ENCODE results near the gene RSRC1. TPM values are rescaled to one million over a fixed set of nuclear protein-coding genes. Genes with fewer than 3 reads are reported as not detected.

The RSRC1 gene
- total and polyA plus RNA-seq, 2 of the 13 experiments (the other 11 are each of a cell fraction or from before 2014, with no cell fraction given), result 4.9 to 63.0 TPM

DNA sequence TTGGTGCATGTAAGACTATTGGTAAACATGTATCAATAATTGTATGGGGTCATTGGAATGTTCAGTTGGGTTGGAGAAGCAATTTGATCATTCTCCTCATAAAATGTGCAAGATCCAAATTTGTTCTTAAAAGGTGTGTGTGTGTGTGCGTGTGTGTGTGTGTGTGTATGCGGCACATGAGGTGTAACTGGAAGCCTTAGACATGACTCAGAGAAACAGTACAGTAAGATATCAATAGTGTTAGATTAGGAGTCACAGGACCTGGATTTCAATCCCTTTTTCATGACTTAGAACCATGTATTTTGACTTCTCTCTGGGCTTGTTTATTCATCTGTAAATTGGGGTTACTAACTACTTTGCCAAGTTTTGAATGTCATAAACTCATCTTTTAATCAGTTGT is 38.3 kb downstream of the RSRC1 start:
- Histone ChIP-seq H3K36me3 (replicated peaks in 1 of 2; ENCODE audit: control insufficient read depth in 1 of 2, insufficient read depth in 2 of 2, low read length in 2 of 2) (no peaks in the 10 kb centered on the region), H3K4me3 (replicated peaks in 1 of 3; ENCODE audit: insufficient read depth in 1 of 3, low read depth in 2 of 3, low read length in 3 of 3) (no peak overlapping the region), H3K27me3 (ENCODE audit: control insufficient read depth in 1 of 2, insufficient read depth in 2 of 2, low read length in 2 of 2) (no peaks in the 10 kb centered on the region), H3K79me2 (ENCODE audit: insufficient read depth, low read length) (no peaks in the 10 kb centered on the region), H2AFZ (ENCODE audit: low read length) (no peak overlapping the region), H4K20me1 (ENCODE audit: insufficient read depth, low read length) (no peaks in the 10 kb centered on the region), H3K4me1 (ENCODE audit: insufficient read depth, low read length) (no peaks in the 10 kb centered on the region), H3K9me3 (ENCODE audit: low read length) (no peaks in the 10 kb centered on the region), H3K4me2 (ENCODE audit: low read depth, low read length) (no peak overlapping the region), H3K9ac (ENCODE audit: insufficient read depth, low read depth, low read length) (no peak overlapping the region), H3K27ac (ENCODE audit: extremely low read length, insufficient read depth, low read length) (no peak overlapping the region)
- no peak for TF ChIP-seq KAT8 (CRISPR knock-in tag; IDR thresholded peaks at IDR 0.05)
- no peak for TF ChIP-seq ZNF234 (CRISPR knock-in tag; conservative IDR thresholded peaks at IDR 0.05)
- TF ChIP-seq ATF1 (CRISPR knock-in tag; IDR thresholded peaks at IDR 0.05), result no peak
- no peak for TF ChIP-seq ATRX (CRISPR knock-in tag; IDR thresholded peaks at IDR 0.05; ENCODE audit: borderline replicate concordance)
- TF ChIP-seq, protein P1, sequence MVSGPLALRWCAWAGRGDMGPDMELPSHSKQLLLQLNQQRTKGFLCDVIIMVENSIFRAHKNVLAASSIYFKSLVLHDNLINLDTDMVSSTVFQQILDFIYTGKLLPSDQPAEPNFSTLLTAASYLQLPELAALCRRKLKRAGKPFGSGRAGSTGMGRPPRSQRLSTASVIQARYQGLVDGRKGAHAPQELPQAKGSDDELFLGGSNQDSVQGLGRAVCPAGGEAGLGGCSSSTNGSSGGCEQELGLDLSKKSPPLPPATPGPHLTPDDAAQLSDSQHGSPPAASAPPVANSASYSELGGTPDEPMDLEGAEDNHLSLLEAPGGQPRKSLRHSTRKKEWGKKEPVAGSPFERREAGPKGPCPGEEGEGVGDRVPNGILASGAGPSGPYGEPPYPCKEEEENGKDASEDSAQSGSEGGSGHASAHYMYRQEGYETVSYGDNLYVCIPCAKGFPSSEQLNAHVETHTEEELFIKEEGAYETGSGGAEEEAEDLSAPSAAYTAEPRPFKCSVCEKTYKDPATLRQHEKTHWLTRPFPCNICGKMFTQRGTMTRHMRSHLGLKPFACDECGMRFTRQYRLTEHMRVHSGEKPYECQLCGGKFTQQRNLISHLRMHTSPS (CRISPR knock-in tag; IDR thresholded peaks at IDR 0.05; ENCODE audit: low read depth), result no peak
- TF ChIP-seq PLRG1 (conservative IDR thresholded peaks at IDR 0.05), result no peak
- DNase-seq (ENCODE audit: low spot score), result no peak
- ChIA-PET CTCF (ENCODE audit: low intra/inter-chr PET ratio, low total read pairs) (no interaction called here), POLR2A (no interaction called here)
- no peak for FAIRE-seq
- intact Hi-C loops (cut with micrococcal nuclease; ENCODE audit: unreplicated experiment) (no loop called here), in situ Hi-C loops (cut with HindIII; ENCODE audit: extremely low pct_ligation_motif_present, low pct_unique_long_range_greater_than_20kb) (no loop called here)
- WGBS (ENCODE audit: low lambda C conversion rate), result 79% methylated on average over 2 of the region's 2 CpGs
- no TSS peak for BruUV-seq (replicated peaks)
- no peak for ATAC-seq

DNA sequence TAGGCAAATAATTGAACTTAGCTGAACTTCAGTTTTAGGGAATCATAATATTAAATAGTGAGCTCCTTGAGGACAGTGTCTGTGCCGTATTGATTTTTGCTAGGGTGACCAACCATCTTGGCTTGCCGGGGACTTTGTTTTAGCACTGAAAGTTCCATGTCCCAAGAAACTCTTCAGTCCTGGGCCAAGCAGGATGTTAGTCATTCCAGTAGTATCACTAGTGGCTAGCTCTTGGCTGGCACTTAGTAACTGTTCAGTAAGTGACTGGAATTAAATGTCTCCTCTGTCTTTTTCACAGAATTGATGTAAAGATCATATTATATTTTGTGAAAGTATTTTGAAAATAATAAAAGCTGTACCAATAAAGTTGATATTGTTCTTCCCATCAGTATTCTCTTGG is 42.3 kb downstream of the RSRC1 start:
- Histone ChIP-seq H4K20me1 (ENCODE audit: insufficient read depth, low read length) (no peaks in the 10 kb centered on the region), H3K4me2 (ENCODE audit: low read depth, low read length) (no peak overlapping the region), H3K4me1 (ENCODE audit: insufficient read depth, low read length) (no peaks in the 10 kb centered on the region), H3K27me3 (ENCODE audit: control insufficient read depth in 1 of 2, insufficient read depth in 2 of 2, low read length in 2 of 2) (no peaks in the 10 kb centered on the region), H3K79me2 (ENCODE audit: insufficient read depth, low read length) (no peaks in the 10 kb centered on the region), H3K9ac (ENCODE audit: insufficient read depth, low read depth, low read length) (no peak overlapping the region), H3K9me3 (ENCODE audit: low read length) (no peaks in the 10 kb centered on the region), H3K27ac (ENCODE audit: extremely low read length, insufficient read depth, low read length) (no peak overlapping the region), H2AFZ (ENCODE audit: low read length) (no peak overlapping the region), H3K36me3 (replicated peaks in 1 of 2; ENCODE audit: control insufficient read depth in 1 of 2, insufficient read depth in 2 of 2, low read length in 2 of 2) (no peaks in the 10 kb centered on the region), H3K4me3 (replicated peaks in 1 of 3; ENCODE audit: insufficient read depth in 1 of 3, low read depth in 2 of 3, low read length in 3 of 3) (no peak overlapping the region)
- DNase-seq (ENCODE audit: low spot score) (no peak), ATAC-seq (no peak), FAIRE-seq (no peak)
- in situ Hi-C loops (cut with HindIII; ENCODE audit: extremely low pct_ligation_motif_present, low pct_unique_long_range_greater_than_20kb) (no loop called here), intact Hi-C loops (cut with micrococcal nuclease; ENCODE audit: unreplicated experiment) (no loop called here)
- ChIA-PET POLR2A (no interaction called here), CTCF (ENCODE audit: low intra/inter-chr PET ratio, low total read pairs) (no interaction called here)
- BruUV-seq (replicated peaks), result no TSS peak
- WGBS (ENCODE audit: low lambda C conversion rate), result 100% methylated on average over 2 of the region's 2 CpGs
- TF ChIP-seq EED (CRISPR knock-in tag; IDR thresholded peaks at IDR 0.05) (no peak), ZNF546 (CRISPR knock-in tag; conservative IDR thresholded peaks at IDR 0.05) (no peak), PAX8 (CRISPR knock-in tag; IDR thresholded peaks at IDR 0.05; ENCODE audit: borderline replicate concordance) (no peak), RNF2 (conservative IDR thresholded peaks at IDR 0.05; ENCODE audit: low read depth) (no peak), ARNTL (CRISPR knock-in tag; IDR thresholded peaks at IDR 0.05) (no peak), ZKSCAN1 (IDR thresholded peaks at IDR 0.05; ENCODE audit: low read length) (no peak), ZNF34 (CRISPR knock-in tag; IDR thresholded peaks at IDR 0.05; ENCODE audit: borderline replicate concordance) (no peak), ZNF572 (CRISPR knock-in tag; IDR thresholded peaks at IDR 0.05) (no peak)
- TF ChIP-seq, protein P2, sequence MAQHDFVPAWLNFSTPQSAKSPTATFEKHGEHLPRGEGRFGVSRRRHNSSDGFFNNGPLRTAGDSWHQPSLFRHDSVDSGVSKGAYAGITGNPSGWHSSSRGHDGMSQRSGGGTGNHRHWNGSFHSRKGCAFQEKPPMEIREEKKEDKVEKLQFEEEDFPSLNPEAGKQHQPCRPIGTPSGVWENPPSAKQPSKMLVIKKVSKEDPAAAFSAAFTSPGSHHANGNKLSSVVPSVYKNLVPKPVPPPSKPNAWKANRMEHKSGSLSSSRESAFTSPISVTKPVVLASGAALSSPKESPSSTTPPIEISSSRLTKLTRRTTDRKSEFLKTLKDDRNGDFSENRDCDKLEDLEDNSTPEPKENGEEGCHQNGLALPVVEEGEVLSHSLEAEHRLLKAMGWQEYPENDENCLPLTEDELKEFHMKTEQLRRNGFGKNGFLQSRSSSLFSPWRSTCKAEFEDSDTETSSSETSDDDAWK (CRISPR knock-in tag; IDR thresholded peaks at IDR 0.05), result no peak
- TF ChIP-seq, protein P3, sequence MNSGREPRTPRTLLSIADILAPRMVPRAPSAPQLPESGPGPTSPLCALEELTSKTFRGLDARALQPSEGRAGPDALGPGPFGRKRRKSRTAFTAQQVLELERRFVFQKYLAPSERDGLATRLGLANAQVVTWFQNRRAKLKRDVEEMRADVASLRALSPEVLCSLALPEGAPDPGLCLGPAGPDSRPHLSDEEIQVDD (CRISPR knock-in tag; IDR thresholded peaks at IDR 0.05; ENCODE audit: borderline replicate concordance), result no peak
- TF ChIP-seq, protein P4, sequence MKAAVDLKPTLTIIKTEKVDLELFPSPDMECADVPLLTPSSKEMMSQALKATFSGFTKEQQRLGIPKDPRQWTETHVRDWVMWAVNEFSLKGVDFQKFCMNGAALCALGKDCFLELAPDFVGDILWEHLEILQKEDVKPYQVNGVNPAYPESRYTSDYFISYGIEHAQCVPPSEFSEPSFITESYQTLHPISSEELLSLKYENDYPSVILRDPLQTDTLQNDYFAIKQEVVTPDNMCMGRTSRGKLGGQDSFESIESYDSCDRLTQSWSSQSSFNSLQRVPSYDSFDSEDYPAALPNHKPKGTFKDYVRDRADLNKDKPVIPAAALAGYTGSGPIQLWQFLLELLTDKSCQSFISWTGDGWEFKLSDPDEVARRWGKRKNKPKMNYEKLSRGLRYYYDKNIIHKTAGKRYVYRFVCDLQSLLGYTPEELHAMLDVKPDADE (CRISPR knock-in tag; IDR thresholded peaks at IDR 0.05), result no peak

Measured in HepG2 (cell line).